ENCODE results near the gene UBXN10.

Gene UBXN10

DNA sequence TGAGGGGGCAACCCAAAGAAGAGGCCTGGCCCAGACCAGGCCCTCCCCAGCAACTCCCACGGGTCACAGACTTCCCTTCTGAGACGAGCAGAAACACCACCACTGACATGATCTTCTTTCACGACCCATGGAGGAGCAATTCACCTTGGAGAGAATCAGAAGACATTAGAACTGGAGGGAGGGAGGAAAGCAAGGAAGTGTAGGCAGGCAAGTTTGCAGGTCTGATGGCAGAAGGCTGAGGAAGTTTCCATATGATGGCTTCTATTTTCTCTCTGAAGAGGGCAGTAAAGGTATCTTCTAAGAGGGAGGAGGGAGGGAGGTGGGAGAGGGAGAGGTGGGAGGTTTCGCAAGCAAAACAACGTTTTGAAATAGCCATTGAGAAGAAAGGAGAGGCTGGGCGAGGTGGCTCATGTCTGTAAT is 1.4 kb upstream of the UBXN10 start:
- DNase-seq: no peak

DNA sequence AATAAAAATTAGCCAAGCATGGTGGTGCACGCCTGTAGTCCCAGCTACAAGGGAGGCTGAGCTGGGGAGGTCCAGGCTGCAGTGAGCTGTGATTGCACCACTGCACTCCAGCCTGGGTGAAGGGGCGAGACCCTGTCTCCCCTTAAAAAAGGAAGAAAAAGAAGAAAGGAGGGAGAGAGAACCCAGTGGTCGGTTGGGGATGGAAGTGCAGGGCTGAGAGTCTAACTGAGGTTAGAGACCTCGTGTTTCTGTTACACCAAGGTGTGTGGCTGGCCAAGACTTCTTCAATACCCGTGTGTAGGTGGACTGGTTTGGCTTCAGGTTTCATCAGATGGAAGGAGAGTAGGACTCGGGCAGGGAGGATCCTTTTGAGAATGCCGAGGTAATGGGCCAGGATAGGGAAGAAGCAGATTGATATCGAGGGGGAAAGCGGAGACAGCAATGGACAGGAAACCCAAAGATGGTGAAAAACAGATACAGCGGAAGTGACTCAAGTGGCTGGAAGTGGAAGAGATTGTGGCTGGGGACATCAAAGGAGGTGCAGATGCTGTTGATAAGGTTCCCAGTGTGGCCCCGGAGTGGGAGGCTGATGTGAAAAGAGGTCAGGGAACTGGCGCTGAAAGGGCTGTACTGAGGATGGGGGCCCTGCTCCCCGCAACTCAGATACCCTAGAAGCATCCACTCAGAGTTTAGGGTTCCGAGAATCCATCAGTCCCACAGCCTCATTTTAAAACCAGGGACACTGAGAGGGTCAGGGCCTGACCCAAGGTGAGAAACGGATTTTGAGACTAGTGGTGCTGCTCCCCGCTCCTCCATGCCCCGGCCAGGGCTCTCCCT is 681 bp upstream of the UBXN10 start:
- DNase-seq: peak; percentile 64 to 67

DNA sequence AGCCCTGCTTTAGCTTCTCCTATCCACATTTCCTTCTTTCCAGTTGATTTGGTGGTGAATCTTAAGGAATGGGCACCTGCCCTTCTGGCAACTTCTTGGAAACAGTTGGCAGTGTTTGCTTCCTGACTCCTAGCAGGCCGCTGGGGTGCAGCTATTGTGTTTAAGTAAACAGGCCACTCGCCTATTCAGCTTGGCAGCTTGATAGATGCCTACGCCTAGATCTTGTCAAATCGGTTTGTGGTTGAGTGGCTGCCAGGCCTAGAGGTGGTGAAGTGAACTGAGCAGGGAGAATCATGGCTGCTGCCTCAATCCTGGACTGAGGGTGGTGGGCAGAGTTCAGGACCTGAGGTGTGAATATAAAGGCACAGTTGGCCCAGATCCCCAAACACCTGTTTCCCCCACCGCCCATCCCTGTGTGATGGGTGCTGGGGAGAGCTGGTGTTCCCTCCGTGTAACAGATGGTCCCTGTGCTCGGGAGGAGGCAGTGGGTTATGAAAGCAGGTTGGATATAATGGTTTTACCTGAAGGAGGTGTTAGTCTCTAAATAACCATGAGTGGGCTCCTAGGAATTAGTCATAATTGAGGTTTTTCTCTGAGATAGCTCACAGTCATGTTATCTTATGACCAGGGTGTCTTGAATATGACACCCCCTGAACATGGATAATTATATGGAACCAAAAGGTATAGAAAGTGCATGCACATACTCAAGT is 1.4 kb downstream of the UBXN10 start:
- peak; percentile 36 to 39 for DNase-seq

- no peak for DNase-seq
These were observed 2.0 kb downstream of the UBXN10 start for GRCh38 chr1:20187813-20188454.

GRCh38 chr1:20188455-20188817 is 2.5 kb downstream of the UBXN10 start:
- DNase-seq: no peak

DNA sequence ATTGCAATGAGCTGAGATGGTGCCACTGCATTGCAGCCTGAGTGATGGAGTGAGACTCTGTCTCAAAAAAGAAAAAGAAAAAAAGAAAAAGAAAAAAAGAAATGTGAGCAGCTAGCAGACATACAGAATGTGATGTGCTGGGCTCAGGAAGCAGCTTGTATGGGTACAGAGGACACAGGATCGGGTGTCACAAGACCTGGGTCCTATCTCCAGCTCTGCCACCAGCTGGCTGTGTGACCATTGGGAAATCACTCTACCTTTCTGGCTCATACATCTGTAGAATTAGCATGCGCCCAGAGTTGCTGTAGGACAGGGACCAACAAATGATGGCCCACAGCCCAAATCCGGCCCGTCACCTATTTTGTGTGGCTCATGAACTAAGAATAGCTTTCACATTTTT is 3.8 kb downstream of the UBXN10 start:
- DNase-seq: no peak

- DNase-seq: no peak
These were observed 4.6 kb downstream of the UBXN10 start for GRCh38 chr1:20190256-20191160.

- no peak for DNase-seq
These were observed 5.5 kb downstream of the UBXN10 start for GRCh38 chr1:20191266-20191825.

DNA sequence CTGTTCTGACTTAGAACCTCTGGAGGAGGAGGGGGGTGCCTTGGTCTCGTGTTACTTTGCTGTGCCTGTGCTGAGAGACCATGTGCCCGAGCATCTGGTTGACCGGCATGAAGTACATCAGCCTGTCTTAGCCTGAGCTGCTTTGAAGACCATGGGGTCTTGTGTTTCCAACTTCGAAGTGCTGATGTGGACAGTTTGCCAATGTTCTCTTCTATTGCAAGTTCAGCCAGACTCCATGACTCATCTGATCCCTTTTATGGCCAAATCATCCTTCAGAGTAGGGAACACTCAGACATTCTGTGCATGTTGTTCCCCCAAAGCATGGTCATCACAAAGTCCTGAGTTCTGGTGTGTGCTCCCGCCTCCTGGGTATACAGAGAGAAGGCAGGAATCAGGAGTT is 6.5 kb downstream of the UBXN10 start:
- DNase-seq: no peak

GRCh38 chr1:20192871-20193411 is 7.0 kb downstream of the UBXN10 start:
- no peak for DNase-seq

DNA sequence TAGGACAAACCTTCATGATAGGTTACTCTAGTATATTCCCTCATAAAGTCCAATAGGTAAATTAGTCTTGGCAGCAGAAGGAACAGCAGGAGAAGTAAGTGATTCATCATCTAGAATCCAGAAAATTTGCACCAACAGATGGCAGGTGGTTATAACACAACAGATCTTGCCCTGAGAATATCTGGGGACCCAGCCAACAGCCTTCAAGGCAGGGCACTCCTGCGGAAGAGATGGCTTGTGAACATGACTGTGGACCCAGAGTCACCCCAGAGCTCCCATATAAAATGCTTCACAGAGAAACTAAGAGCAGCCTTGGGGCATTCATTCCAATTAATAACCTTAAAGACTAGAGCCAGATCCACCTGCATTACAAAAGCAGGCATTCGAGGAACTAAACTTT is 8.3 kb downstream of the UBXN10 start:
- no peak for DNase-seq

DNA sequence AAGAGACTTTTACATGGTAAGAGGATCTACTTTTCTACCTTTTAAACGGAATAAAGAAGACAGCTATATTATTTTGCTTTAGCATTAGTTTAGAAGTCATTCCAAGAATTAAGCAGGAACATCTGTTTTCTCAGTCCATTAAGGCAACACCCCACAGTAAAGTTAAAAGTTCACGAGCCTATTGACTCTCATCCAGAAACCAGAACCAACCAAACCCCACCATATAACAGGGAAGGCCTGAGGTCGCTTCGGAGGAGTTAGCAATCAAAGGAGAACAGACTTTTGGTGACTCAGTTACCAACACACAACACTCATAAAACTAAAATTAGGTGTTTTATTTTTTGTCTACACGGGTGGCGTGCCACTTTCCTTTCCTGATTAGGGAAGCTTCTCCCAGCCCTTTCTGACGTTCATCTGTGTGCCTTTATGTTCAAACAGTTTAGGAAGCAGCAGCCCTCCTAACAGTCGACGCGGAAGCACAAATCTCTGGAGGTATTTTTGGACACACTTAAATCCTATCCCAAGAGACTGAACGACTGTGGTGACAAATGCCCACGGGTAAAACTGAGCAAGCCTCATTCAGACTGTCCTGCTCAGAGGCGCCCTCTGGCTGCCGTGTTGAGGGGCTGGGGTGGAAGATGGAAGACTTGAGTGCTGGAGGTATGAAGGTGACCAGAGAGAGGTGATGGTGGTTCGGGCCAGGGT is 9.0 kb downstream of the UBXN10 start:
- DNase-seq: peak; percentile 81 to 84

GRCh38 chr1:20195462-20195780 is 9.5 kb downstream of the UBXN10 start:
- DNase-seq: no peak

DNA sequence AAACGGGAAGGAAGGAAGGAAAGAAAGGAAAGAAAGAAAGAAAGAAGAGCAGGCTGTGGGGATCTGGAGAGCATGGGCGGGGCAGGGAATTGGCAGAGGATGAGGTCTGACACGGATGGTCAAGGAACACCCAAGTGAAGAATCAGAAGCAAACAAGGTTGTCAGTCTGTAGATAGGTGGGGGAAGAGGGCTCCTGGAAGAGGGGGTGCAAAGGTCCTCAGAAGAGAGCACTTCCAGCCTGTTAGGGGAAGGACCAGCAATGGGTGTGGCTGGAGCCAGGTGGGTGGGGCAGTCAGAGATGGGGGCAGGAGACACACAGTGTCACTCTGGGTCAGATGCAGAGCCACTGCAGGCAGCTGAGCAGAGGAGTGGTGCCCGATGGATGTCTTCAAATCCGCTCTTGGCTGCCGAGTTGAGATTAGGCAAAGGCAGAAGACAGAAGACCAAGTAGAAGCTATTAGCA is 11.5 kb downstream of the UBXN10 start:
- DNase-seq: no peak

- no peak for DNase-seq
These were observed 12.4 kb downstream of the UBXN10 start for GRCh38 chr1:20198296-20198695.

DNA sequence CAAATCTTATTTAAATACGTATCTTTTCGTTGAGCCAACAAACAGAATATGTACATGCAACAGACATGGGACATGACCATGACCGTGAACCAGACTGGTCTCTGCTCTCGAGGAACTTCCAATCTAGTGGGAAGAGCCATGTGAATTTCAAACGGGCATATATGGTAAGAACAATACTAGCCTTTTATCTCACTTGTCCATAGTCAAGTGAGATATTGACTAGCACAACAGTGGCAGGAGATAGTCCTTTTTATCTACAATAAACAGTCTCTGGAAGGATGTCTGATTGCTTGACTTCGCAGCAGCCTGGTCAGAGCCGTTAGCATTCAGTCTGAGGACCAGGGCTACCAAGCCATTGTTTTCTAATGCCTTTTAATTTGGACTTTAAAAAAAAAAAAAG is 13.0 kb downstream of the UBXN10 start:
- no peak for DNase-seq

GRCh38 chr1:20199403-20199802 is 13.5 kb downstream of the UBXN10 start:
- DNase-seq: no peak

- DNase-seq: no peak
These were observed 13.9 kb downstream of the UBXN10 start for GRCh38 chr1:20199840-20200239.

DNA sequence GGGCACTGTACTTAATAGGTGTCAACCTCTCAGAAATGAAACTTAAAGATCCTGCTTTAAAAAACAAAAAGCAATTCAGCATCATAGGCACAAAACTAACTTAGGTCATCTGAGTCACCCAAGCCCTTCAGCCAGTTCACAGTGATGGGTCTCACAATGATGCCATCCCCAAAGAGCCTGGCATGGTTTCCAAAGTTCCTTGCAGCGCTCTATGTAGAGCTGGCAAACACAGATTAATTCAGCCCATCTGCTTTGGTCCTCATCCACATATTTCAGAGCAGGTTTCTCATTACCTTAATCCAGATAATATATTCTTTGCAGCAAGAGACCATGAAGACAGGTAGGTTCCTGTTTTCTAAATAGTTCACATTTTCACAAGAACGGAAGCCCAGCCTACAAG is 15.1 kb downstream of the UBXN10 start:
- no peak for DNase-seq

- no peak for DNase-seq
These were observed 16.3 kb downstream of the UBXN10 start for GRCh38 chr1:20202166-20202565.

GRCh38 chr1:20207546-20207945 is 21.6 kb downstream of the UBXN10 start:
- no peak for DNase-seq

DNA sequence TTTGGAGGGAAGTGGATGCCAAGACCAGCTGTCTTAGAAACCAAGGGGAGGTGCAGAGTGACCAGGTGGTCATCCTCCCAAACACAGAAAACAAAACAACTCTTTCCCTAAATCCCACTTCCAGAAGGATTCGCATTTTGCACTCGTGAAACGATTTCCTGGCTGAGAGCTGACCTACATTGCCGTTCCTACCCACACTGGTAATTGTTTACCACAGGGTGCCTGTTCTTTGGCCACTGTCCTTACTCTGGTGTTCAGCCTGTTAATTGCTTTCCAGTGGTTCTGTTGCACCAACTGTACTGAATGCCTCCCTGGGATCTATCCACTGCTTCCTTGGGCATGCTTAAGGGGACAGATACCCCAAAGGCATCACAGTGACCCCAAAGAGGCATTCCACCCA is 23.6 kb downstream of the UBXN10 start:
- DNase-seq: no peak

All from stimulated activated CD4-positive, alpha-beta T cell treated with anti-CD3 and anti-CD28 coated beads, Interleukin-2, amount 100 ng/mL, for 24 hours (primary cell).